ENCODE data around the gene ZNF486.

DNA sequence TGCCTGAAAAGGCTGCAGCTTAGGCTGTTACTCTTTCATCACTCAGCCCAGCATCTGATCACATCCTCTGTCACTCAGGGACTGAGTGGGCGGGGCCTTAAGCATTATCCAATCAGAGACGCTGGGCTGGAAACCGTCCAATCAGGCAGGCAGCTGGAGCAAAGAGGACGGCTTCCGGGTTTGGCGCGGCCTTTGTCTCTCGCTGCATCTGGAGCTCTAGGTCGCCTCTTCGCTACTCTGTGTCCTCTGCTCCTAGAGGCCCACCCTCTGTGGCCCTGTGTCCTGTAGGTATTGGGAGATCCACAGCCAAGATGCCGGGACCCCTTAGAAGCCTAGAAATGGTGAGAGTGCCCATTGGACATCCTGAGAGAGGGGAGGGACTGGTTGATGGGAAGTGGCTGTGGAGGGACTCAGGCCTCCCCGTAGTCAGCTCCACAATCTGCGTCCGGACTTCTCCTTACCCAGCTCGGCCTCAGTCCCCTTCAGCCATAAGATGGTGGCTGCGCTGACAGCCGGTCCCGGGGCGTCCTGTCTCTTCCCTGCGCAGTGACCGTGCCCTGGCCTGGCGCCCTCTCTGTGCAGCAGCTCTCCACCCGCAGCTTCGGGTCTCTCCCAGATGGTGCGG, at the start of gene ZNF486:
- TF ChIP-seq, protein P1, sequence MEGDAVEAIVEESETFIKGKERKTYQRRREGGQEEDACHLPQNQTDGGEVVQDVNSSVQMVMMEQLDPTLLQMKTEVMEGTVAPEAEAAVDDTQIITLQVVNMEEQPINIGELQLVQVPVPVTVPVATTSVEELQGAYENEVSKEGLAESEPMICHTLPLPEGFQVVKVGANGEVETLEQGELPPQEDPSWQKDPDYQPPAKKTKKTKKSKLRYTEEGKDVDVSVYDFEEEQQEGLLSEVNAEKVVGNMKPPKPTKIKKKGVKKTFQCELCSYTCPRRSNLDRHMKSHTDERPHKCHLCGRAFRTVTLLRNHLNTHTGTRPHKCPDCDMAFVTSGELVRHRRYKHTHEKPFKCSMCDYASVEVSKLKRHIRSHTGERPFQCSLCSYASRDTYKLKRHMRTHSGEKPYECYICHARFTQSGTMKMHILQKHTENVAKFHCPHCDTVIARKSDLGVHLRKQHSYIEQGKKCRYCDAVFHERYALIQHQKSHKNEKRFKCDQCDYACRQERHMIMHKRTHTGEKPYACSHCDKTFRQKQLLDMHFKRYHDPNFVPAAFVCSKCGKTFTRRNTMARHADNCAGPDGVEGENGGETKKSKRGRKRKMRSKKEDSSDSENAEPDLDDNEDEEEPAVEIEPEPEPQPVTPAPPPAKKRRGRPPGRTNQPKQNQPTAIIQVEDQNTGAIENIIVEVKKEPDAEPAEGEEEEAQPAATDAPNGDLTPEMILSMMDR (IDR thresholded peaks at IDR 0.05), result no peak
- TF ChIP-seq POLR2A (IDR thresholded peaks at IDR 0.05), result peak in 1 of 2 donors; percentile 13
